K562 (cell line): Measurements from ENCODE around the gene ZNF641. TPM values are rescaled to one million over a fixed set of nuclear protein-coding genes. Genes with fewer than 3 reads are reported as not detected.

Experiments used
- CREB1 ChIP-seq, 2 experiments: sonication (generic) in 1 of 2; formaldehyde crosslinking in 1 of 2; IDR thresholded peaks; 2 replicates each; pipeline versions ENCODE4 v1.6.1 to v1.8.0; 2012 to 2022; ENCODE audit warnings: inconsistent platforms in 1 of 2, mild to moderate bottlenecking in 1 of 2, missing genetic modification reagents in 1 of 2, moderate library complexity in 1 of 2
- DNMT1 ChIP-seq: fragments of 450-650 bp; IDR thresholded peaks from 2 replicates; pipeline ENCODE4 v1.6.1; 2016; ENCODE audit warnings: antibody characterized with exemption, mild to moderate bottlenecking
- ELF4 ChIP-seq: fragments of 450-650 bp; formaldehyde crosslinking; IDR thresholded peaks from 2 replicates; pipeline ENCODE4 v1.4.0; 2022; ENCODE audit warnings: missing genetic modification characterization
- FOXA1 ChIP-seq: fragments of 450-650 bp; IDR thresholded peaks from 2 replicates; pipeline ENCODE4 v1.6.1; 2016; ENCODE audit warnings: mild to moderate bottlenecking, borderline replicate concordance
- FOXP1 ChIP-seq: sonication (generic); formaldehyde crosslinking; IDR thresholded peaks from 2 replicates; pipeline ENCODE4 v1.8.0; 2022; ENCODE audit warnings: mild to moderate bottlenecking, missing genetic modification reagents
- HMBOX1 ChIP-seq: sonication (generic); IDR thresholded peaks from 2 replicates; pipeline ENCODE4 v1.6.1; 2016
- HMG20A ChIP-seq: fragments of 450-650 bp; formaldehyde crosslinking; conservative IDR thresholded peaks from 2 replicates; pipeline ENCODE4 v1.4.0; 2020; ENCODE audit warnings: mild to moderate bottlenecking, mixed read lengths
- MAFF ChIP-seq: IDR thresholded peaks from 2 replicates; pipeline ENCODE4 v1.6.1; 2012; ENCODE audit warnings: low read length, improper control_type of control experiment
- RB1 ChIP-seq: fragments of 450-650 bp; IDR thresholded peaks from 2 replicates; pipeline ENCODE4 v1.6.1; 2017; ENCODE audit warnings: low read depth, mild to moderate bottlenecking
- RNF219 ChIP-seq: fragments of 250-450 bp; sonication (Bioruptor Pico); IDR thresholded peaks from 2 replicates; pipeline ENCODE4 v1.5.0; 2022; ENCODE audit warnings: mild to moderate bottlenecking
- SMARCA4 ChIP-seq: fragments of 450-650 bp; IDR thresholded peaks from 2 replicates; pipeline ENCODE4 v1.6.1; 2016
- TBP ChIP-seq: optimal IDR thresholded peaks from 2 replicates; pipeline ENCODE3; 2011; ENCODE audit warnings: low read depth, low read length, improper control_type of control experiment
- TCF7 ChIP-seq: sonication (generic); IDR thresholded peaks from 2 replicates; pipeline ENCODE4 v1.6.1; 2016; ENCODE audit warnings: antibody characterized with exemption, borderline replicate concordance
- TCF7L2 ChIP-seq: fragments of 150-350 bp; IDR thresholded peaks from 2 replicates; pipeline ENCODE4 v1.6.1; 2016; ENCODE audit warnings: low read depth, mild to moderate bottlenecking, low read length, moderate library complexity
- ZBTB7A ChIP-seq: IDR thresholded peaks from 2 replicates; pipeline ENCODE4 v1.6.1; 2011; ENCODE audit warnings: low read depth, mild to moderate bottlenecking, low read length, moderate library complexity, borderline replicate concordance; ENCODE audit not compliant: control insufficient read depth
- ZNF384 ChIP-seq: IDR thresholded peaks from 2 replicates; pipeline ENCODE4 v1.6.1; 2012; ENCODE audit warnings: low read depth, low read length, improper control_type of control experiment
- ZNF77 ChIP-seq: fragments of 250-450 bp; sonication (Bioruptor Pico); IDR thresholded peaks from 2 replicates; pipeline ENCODE4 v1.5.0; 2020
- polyA plus RNA-seq, 8 experiments: library from polyadenylated mRNA; depleted of rRNA in 4 of 8; stranded (reverse) in 5 of 8; unstranded in 3 of 8; fragments of >200 nt; fragmentation: Nextera tagmentation in 2 of 8; fragmentation: Illumina TruSeq in 1 of 8; extraction: Ambion mirVana in 2 of 8; extraction: Trizol in 1 of 8; gene quantifications; 2 replicates each; pipeline versions ENCODE4 v1.2.1 to v1.2.3, GENCODE V29; 2011 to 2014; ENCODE audit warnings: inconsistent platforms in 1 of 8, missing spikeins in 1 of 8
- total RNA-seq, 7 experiments: library from RNA; depleted of rRNA in 6 of 7; stranded (reverse); fragments of >200 nt in 6 of 7; fragmentation: Illumina TruSeq in 2 of 7; extraction: Trizol in 2 of 7; gene quantifications; 2 replicates each; pipeline versions ENCODE4 v1.2.1 to v1.2.3, GENCODE V29; 2011 to 2021; ENCODE audit warnings: low replicate concordance in 1 of 7
- TF ChIP-seq, protein P1 (sequence below): sonication (generic); formaldehyde crosslinking; IDR thresholded peaks from 2 replicates; pipeline ENCODE4 v1.8.0; 2022; ENCODE audit warnings: mild to moderate bottlenecking, missing genetic modification reagents
- TF ChIP-seq, protein P2 (sequence below), 2 experiments: fragments of 450-650 bp; IDR thresholded peaks; 2 replicates each; pipeline ENCODE4 v1.6.1; 2016
- TF ChIP-seq, protein P3 (sequence below): fragments of 450-650 bp; formaldehyde crosslinking; IDR thresholded peaks from 2 replicates; pipeline ENCODE4 v1.4.0; 2020; ENCODE audit warnings: mild to moderate bottlenecking
- TF ChIP-seq, protein P4 (sequence below): fragments of 450-650 bp; IDR thresholded peaks from 2 replicates; pipeline ENCODE4 v1.6.1; 2017; ENCODE audit warnings: mild to moderate bottlenecking, moderate library complexity

Gene ZNF641
- total and polyA plus RNA-seq, 9 of the 15 experiments (the other 6 are each of a cell fraction or from before 2014, with no cell fraction given): 2.5 to 15.6 (median 9.2) TPM

DNA sequence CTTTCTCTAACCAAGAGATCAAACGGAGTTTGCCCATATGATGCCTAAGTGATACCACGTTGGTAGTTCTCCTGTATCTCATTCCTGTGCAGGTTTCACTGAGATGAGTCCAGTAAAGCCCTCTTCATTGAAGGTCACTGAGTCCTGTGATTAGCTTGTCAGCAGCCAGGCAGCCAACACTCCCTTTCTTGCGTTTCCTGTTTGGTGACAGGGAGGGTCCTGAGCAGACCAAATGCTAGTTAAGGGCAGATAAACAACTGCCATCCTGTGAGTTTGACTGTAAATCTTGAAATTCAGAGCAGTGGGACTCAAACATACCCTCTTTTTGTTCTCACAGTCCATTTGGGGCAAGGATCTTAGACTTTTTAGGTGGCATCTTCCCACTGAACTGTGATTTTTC lies 39.4 kb downstream of the ZNF641 start (continued):
- TF ChIP-seq HMBOX1 (peak; percentile 97), FOXP1 (CRISPR knock-in tag) (no peak), DNMT1 (no peak), MAFF (no peak), ZBTB7A (peak; percentile 52; the same call in 1 of the 2 replicates), SMARCA4 (peak; percentile 72), ELF4 (CRISPR knock-in tag) (no peak), RNF219 (CRISPR knock-in tag) (no peak), FOXA1 (no peak), ZNF384 (no peak), TCF7L2 (no peak), TCF7 (no peak), HMG20A (CRISPR knock-in tag) (no peak), ZNF77 (no peak), RB1 (no peak), TBP (no peak), CREB1 (IDR thresholded peaks at IDR 0.05) (no peak), CREB1 (CRISPR knock-in tag; IDR thresholded peaks at IDR 0.05) (no peak)
- TF ChIP-seq, protein P1, sequence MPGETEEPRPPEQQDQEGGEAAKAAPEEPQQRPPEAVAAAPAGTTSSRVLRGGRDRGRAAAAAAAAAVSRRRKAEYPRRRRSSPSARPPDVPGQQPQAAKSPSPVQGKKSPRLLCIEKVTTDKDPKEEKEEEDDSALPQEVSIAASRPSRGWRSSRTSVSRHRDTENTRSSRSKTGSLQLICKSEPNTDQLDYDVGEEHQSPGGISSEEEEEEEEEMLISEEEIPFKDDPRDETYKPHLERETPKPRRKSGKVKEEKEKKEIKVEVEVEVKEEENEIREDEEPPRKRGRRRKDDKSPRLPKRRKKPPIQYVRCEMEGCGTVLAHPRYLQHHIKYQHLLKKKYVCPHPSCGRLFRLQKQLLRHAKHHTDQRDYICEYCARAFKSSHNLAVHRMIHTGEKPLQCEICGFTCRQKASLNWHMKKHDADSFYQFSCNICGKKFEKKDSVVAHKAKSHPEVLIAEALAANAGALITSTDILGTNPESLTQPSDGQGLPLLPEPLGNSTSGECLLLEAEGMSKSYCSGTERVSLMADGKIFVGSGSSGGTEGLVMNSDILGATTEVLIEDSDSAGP (CRISPR knock-in tag): no peak
- TF ChIP-seq, protein P2, sequence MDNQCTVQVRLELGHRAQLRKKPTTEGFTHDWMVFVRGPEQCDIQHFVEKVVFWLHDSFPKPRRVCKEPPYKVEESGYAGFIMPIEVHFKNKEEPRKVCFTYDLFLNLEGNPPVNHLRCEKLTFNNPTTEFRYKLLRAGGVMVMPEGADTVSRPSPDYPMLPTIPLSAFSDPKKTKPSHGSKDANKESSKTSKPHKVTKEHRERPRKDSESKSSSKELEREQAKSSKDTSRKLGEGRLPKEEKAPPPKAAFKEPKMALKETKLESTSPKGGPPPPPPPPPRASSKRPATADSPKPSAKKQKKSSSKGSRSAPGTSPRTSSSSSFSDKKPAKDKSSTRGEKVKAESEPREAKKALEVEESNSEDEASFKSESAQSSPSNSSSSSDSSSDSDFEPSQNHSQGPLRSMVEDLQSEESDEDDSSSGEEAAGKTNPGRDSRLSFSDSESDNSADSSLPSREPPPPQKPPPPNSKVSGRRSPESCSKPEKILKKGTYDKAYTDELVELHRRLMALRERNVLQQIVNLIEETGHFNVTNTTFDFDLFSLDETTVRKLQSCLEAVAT (IDR thresholded peaks at IDR 0.05): no peak
- TF ChIP-seq, protein P3, sequence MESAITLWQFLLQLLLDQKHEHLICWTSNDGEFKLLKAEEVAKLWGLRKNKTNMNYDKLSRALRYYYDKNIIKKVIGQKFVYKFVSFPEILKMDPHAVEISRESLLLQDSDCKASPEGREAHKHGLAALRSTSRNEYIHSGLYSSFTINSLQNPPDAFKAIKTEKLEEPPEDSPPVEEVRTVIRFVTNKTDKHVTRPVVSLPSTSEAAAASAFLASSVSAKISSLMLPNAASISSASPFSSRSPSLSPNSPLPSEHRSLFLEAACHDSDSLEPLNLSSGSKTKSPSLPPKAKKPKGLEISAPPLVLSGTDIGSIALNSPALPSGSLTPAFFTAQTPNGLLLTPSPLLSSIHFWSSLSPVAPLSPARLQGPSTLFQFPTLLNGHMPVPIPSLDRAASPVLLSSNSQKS (CRISPR knock-in tag): no peak
- TF ChIP-seq, protein P4, sequence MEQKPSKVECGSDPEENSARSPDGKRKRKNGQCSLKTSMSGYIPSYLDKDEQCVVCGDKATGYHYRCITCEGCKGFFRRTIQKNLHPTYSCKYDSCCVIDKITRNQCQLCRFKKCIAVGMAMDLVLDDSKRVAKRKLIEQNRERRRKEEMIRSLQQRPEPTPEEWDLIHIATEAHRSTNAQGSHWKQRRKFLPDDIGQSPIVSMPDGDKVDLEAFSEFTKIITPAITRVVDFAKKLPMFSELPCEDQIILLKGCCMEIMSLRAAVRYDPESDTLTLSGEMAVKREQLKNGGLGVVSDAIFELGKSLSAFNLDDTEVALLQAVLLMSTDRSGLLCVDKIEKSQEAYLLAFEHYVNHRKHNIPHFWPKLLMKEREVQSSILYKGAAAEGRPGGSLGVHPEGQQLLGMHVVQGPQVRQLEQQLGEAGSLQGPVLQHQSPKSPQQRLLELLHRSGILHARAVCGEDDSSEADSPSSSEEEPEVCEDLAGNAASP: no peak
